SK-N-SH (cell line): Measurements from ENCODE around the gene BACE1-AS. TPM values are rescaled to one million over a fixed set of nuclear protein-coding genes. Genes with fewer than 3 reads are reported as not detected.

ENCODE experiments used
- CTCF ChIA-PET: fragments of 300-600, 350-600 bp; formaldehyde crosslinking; extraction: SDS; loops from one replicate; lab custom pipeline; 2021; lab: Yijun Ruan, JAX
- POLR2A ChIA-PET: fragments of 350-600 bp; sonication (Branson Sonifier 250); formaldehyde crosslinking; extraction: SDS; loops from one replicate; lab custom pipeline; 2020; ENCODE audit warnings: antibody characterized with exemption, inconsistent platforms; lab: Yijun Ruan, JAX
- DNase-seq: peaks from one replicate; pipeline ENCODE4 v3.0.0; 2012
- H2AFZ ChIP-seq: fragments of 200-600 bp; sonication (generic); 2 replicates; pipeline ENCODE4 v1.8.1; 2016; ENCODE audit warnings: antibody characterized with exemption, mild to moderate bottlenecking, low read depth
- H3F3A ChIP-seq: fragments of 200-600 bp; sonication (generic); replicated peaks from 2 replicates; pipeline ENCODE3; 2016; ENCODE audit warnings: antibody characterized with exemption, mild to moderate bottlenecking; ENCODE audit not compliant: insufficient read depth
- H3K27ac ChIP-seq, 2 experiments: fragments of 200-500 bp in 1 of 2; fragments of 200-600 bp in 1 of 2; sonication (Bioruptor generic) in 1 of 2; sonication (generic), shearing (Covaris generic) in 1 of 2; 2 replicates each; pipeline versions ENCODE4 v1.5.1 to v1.6.1; 2014 to 2016; ENCODE audit warnings: low read depth in 2 of 2, inconsistent platforms in 1 of 2, low read length in 1 of 2, mild to moderate bottlenecking in 1 of 2, mixed read lengths in 1 of 2
- H3K27me3 ChIP-seq: fragments of 200-600 bp; sonication (generic), shearing (Covaris generic); 2 replicates; pipeline ENCODE4 v1.6.1; 2016; ENCODE audit warnings: mixed run types; ENCODE audit not compliant: insufficient read depth
- H3K36me3 ChIP-seq, 2 experiments: fragments of 200-500 bp in 1 of 2; fragments of 200-600 bp in 1 of 2; sonication (Bioruptor generic) in 1 of 2; sonication (generic) in 1 of 2; replicated peaks in 1 of 2; 2 replicates each; pipeline versions ENCODE3 to v1.5.1; 2014 to 2016; ENCODE audit warnings: low read length in 1 of 2, mild to moderate bottlenecking in 1 of 2; ENCODE audit not compliant: insufficient read depth in 2 of 2, control insufficient read depth in 1 of 2
- H3K4me1 ChIP-seq, 2 experiments: fragments of 200-500 bp in 1 of 2; fragments of 200-600 bp in 1 of 2; sonication (Bioruptor generic) in 1 of 2; sonication (generic), shearing (Covaris generic) in 1 of 2; 2 replicates each; pipeline versions ENCODE4 v1.5.1 to v1.6.1; 2014 to 2016; ENCODE audit warnings: low read depth in 1 of 2, low read length in 1 of 2, mixed run types in 1 of 2; ENCODE audit not compliant: insufficient read depth in 2 of 2, control insufficient read depth in 1 of 2
- H3K4me2 ChIP-seq: fragments of 200-600 bp; sonication (generic), shearing (Covaris generic); 2 replicates; pipeline ENCODE4 v1.6.1; 2017; ENCODE audit warnings: mixed run types
- H3K4me3 ChIP-seq, 2 experiments: fragments of 200-500 bp in 1 of 2; fragments of 200-600 bp in 1 of 2; sonication (Bioruptor generic) in 1 of 2; sonication (generic), shearing (Covaris generic) in 1 of 2; 2 replicates each; pipeline versions ENCODE4 v1.5.1 to v1.8.1; 2014 to 2016; ENCODE audit warnings: low read depth in 2 of 2, inconsistent platforms in 1 of 2, low read length in 1 of 2, mild to moderate bottlenecking in 1 of 2, mixed read lengths in 1 of 2, moderate library complexity in 1 of 2
- H3K79me2 ChIP-seq: fragments of 200-600 bp; sonication (generic); 2 replicates; pipeline ENCODE4 v1.8.1; 2017; ENCODE audit warnings: mild to moderate bottlenecking; ENCODE audit not compliant: insufficient read depth
- H3K9ac ChIP-seq: fragments of 200-600 bp; sonication (generic); 2 replicates; pipeline ENCODE4 v1.6.1; 2017; ENCODE audit warnings: mixed run types
- H3K9me2 ChIP-seq: fragments of 200-600 bp; sonication (generic); 2 replicates; pipeline ENCODE4 v1.6.1; 2017; ENCODE audit warnings: mixed run types
- H3K9me3 ChIP-seq: fragments of 200-600 bp; sonication (generic); 2 replicates; pipeline ENCODE4 v1.6.1; 2017; ENCODE audit warnings: mixed run types, mild to moderate bottlenecking, moderate library complexity
- H4K20me1 ChIP-seq: fragments of 200-600 bp; sonication (generic); 2 replicates; pipeline ENCODE4 v1.6.1; 2017; ENCODE audit warnings: mild to moderate bottlenecking, mixed run types; ENCODE audit not compliant: insufficient read depth
- CHD2 ChIP-seq: fragments of 150-350 bp; IDR thresholded peaks from 2 replicates; pipeline ENCODE4 v1.6.1; 2018; ENCODE audit warnings: low read length; ENCODE audit not compliant: partially characterized antibody
- ELF1 ChIP-seq: IDR thresholded peaks from 2 replicates; pipeline ENCODE4 v1.4.0; 2012
- EZH2phosphoT487 ChIP-seq: fragments of 200-600 bp; sonication (generic); IDR thresholded peaks from 2 replicates; pipeline ENCODE4 v1.6.1; 2017; ENCODE audit warnings: low read depth, mixed run types, mild to moderate bottlenecking, antibody characterized with exemption, moderate library complexity, borderline replicate concordance
- FOSL2 ChIP-seq: IDR thresholded peaks from 2 replicates; pipeline ENCODE4 v1.4.0; 2012; ENCODE audit warnings: low read depth, mild to moderate bottlenecking, moderate library complexity, borderline replicate concordance
- FOXJ3 ChIP-seq: sonication (generic); formaldehyde crosslinking; IDR thresholded peaks from 2 replicates; pipeline ENCODE4 v1.5.1; 2020; ENCODE audit warnings: mild to moderate bottlenecking, missing genetic modification reagents
- FOXM1 ChIP-seq: IDR thresholded peaks from 2 replicates; pipeline ENCODE4 v1.4.0; 2012; ENCODE audit warnings: low read depth, mild to moderate bottlenecking
- GABPA ChIP-seq: IDR thresholded peaks from 2 replicates; pipeline ENCODE4 v1.4.0; 2012; ENCODE audit warnings: low read depth, mild to moderate bottlenecking
- JUND ChIP-seq: IDR thresholded peaks from 2 replicates; pipeline ENCODE4 v1.4.0; 2012
- MEF2A ChIP-seq: IDR thresholded peaks from 2 replicates; pipeline ENCODE4 v1.4.0; 2012; ENCODE audit warnings: low read depth, borderline replicate concordance
- MXI1 ChIP-seq: IDR thresholded peaks from 2 replicates; pipeline ENCODE4 v1.6.1; 2012; ENCODE audit warnings: mild to moderate bottlenecking, low read depth, low read length, improper control_type of control experiment
- NFIC ChIP-seq: IDR thresholded peaks from 2 replicates; pipeline ENCODE4 v1.4.0; 2012; ENCODE audit warnings: borderline replicate concordance
- NRF1 ChIP-seq: IDR thresholded peaks from 2 replicates; pipeline ENCODE4 v1.6.1; 2012; ENCODE audit warnings: low read depth, mild to moderate bottlenecking, low read length
- POLR2AphosphoS5 ChIP-seq: IDR thresholded peaks from 2 replicates; pipeline ENCODE4 v1.6.1; 2012; ENCODE audit warnings: low read depth, low read length
- RAD21 ChIP-seq: IDR thresholded peaks from 2 replicates; pipeline ENCODE4 v1.6.1; 2012; ENCODE audit warnings: mild to moderate bottlenecking, low read length
- RCOR1 ChIP-seq: fragments of 150-350 bp; IDR thresholded peaks from 2 replicates; pipeline ENCODE4 v1.6.1; 2017; ENCODE audit warnings: antibody characterized with exemption, low read length
- RFX5 ChIP-seq: IDR thresholded peaks from 2 replicates; pipeline ENCODE4 v1.6.1; 2012; ENCODE audit warnings: mild to moderate bottlenecking, improper control_type of control experiment, low read length
- RXRA ChIP-seq: IDR thresholded peaks from 2 replicates; pipeline ENCODE4 v1.4.0; 2012; ENCODE audit warnings: low read depth, mild to moderate bottlenecking, borderline replicate concordance
- SIN3A ChIP-seq: IDR thresholded peaks from 2 replicates; pipeline ENCODE4 v1.6.1; 2012; ENCODE audit warnings: low read depth, mild to moderate bottlenecking, low read length, moderate library complexity, borderline replicate concordance
- TAF1 ChIP-seq: IDR thresholded peaks from 2 replicates; pipeline ENCODE4 v1.6.1; 2012; ENCODE audit warnings: low read depth, mild to moderate bottlenecking, low read length, moderate library complexity, borderline replicate concordance
- TCF12 ChIP-seq: IDR thresholded peaks from 2 replicates; pipeline ENCODE4 v1.4.0; 2012
- TEAD4 ChIP-seq: IDR thresholded peaks from 2 replicates; pipeline ENCODE4 v1.4.0; 2012; ENCODE audit warnings: mild to moderate bottlenecking, borderline replicate concordance; ENCODE audit not compliant: insufficient read depth
- YY1 ChIP-seq: IDR thresholded peaks from 2 replicates; pipeline ENCODE4 v1.4.0; 2012; ENCODE audit warnings: low read depth, mild to moderate bottlenecking
- WGBS: methylation state at CpG from one replicate; pipeline ENCODE4 v1.1.6; 2017; ENCODE audit warnings: low lambda C conversion rate; 5-methylcytosine and 5-hydroxymethylcytosine counted together
- polyA plus RNA-seq, 3 experiments: library from polyadenylated mRNA; depleted of rRNA; stranded (reverse); fragments of >200 nt; gene quantifications; 2 replicates each; pipeline ENCODE4 v1.2.3, GENCODE V29; 2012
- TF ChIP-seq, protein P1 (sequence below): fragments of 150-350 bp; IDR thresholded peaks from 2 replicates; pipeline ENCODE4 v1.6.1; 2017; ENCODE audit warnings: antibody characterized with exemption, low read length, low read depth, borderline replicate concordance
- TF ChIP-seq, protein P2 (sequence below): IDR thresholded peaks from 2 replicates; pipeline ENCODE4 v1.4.0; 2012; ENCODE audit warnings: low read depth, borderline replicate concordance
- TF ChIP-seq, protein P3 (sequence below): fragments of 150-350 bp; IDR thresholded peaks from 2 replicates; pipeline ENCODE4 v1.6.1; 2016; ENCODE audit warnings: mild to moderate bottlenecking, low read depth, low read length
- TF ChIP-seq, protein P4 (sequence below): fragments of 200-600 bp; sonication (generic); IDR thresholded peaks from 2 replicates; pipeline ENCODE4 v1.6.1; 2017; ENCODE audit warnings: antibody characterized with exemption, mild to moderate bottlenecking, moderate library complexity
- TF ChIP-seq, protein P5 (sequence below): IDR thresholded peaks from 2 replicates; pipeline ENCODE4 v1.4.0; 2012; ENCODE audit warnings: low read depth, borderline replicate concordance

Gene BACE1-AS
- polyA plus RNA-seq, 1 of the 3 experiments (the other 2 are of a cell fraction) = 5.7 TPM

DNA sequence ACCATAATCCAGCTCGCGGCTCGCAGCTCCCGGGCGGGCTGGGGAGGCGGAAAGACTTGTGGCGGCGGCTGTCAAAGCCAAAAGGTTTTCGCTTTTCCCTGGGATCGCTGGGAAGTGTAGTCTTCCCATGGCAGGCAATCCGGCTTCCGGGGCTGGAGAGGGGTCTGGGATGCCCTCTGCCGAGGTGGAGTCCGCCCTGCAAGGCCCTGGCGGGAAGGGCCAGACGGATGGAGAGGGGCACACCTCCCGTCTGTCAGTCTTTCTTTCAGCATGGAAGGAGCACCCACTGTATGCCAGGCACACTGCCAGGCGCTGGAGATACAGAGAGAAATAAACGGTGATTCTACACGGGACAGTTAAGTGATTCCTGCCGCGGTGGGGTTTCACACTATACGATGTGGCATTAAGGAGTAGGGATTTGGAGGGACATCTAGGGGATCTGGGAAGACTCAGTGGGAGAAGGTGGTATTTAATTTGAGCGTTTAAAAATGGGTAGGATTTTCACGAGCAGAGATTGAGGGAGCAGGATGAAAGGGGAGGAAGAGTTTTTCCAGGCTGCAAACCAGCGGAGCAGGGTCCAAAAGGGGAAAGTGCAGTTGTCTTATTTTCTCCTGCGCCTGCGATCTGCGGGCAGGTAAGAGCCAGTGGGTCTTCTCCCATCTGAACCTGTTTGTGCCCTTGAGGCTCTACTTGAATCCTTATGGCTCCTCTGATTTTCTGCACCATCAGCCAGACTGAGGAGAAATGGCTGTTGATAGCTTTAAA, 25.2 kb downstream of the BACE1-AS start, which contains the start of gene BACE1:
Gene BACE1 (minus strand): TSS at position 60 of the 765 bp plus-strand sequence. CDS start 461 bp downstream, outside the sequence.
- Histone ChIP-seq H3K9me2 (no peaks in the 10 kb centered on the region), H3K27ac (peak within 1 kb of the TSS in 1 of 2 experiments; percentile 25; a peak in 2 of 4 replicates), H3K4me1 (peaks cover 0 to 19% of the 10 kb centered on the region in 2 experiments; a peak in 3 of 4 replicates), H3K9ac (peak within 1 kb of the TSS; percentile 69), H2AFZ (peak within 1 kb of the TSS; percentile 93), H3K79me2 (peaks cover 37% of the 10 kb centered on the region), H3K27me3 (no peaks in the 10 kb centered on the region), H4K20me1 (no peaks in the 10 kb centered on the region), H3K9me3 (no peaks in the 10 kb centered on the region), H3F3A (peaks cover 7% of the 10 kb centered on the region), H3K4me3 (peak within 1 kb of the TSS; percentile 66 to 81), H3K4me2 (peak within 1 kb of the TSS; percentile 99), H3K36me3 (no peaks in the 10 kb centered on the region)
- WGBS = 2% methylated on average over 16 of the region's 29 CpGs
- CTCF ChIA-PET = interaction anchor here (0.6 to 1.9 kb wide), 4 partner anchors 8 to 90 kb away, joined by 3 to 8 read pairs (median 4); partner anchors contain the start of genes PCSK7 and RNF214
- DNase-seq = peak; percentile 96
- POLR2A ChIA-PET = interaction anchor here (1.6 kb wide), 1 partner anchor 11 kb away, joined by 8 read pairs; the partner anchor contains the start of gene CEP164
- TF ChIP-seq, protein P1, sequence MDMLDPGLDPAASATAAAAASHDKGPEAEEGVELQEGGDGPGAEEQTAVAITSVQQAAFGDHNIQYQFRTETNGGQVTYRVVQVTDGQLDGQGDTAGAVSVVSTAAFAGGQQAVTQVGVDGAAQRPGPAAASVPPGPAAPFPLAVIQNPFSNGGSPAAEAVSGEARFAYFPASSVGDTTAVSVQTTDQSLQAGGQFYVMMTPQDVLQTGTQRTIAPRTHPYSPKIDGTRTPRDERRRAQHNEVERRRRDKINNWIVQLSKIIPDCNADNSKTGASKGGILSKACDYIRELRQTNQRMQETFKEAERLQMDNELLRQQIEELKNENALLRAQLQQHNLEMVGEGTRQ = no peak
- TF ChIP-seq SIN3A (peak; percentile 92; the same call in 1 of the 2 replicates), YY1 (peak; percentile 63; the same call in 1 of the 2 replicates), RFX5 (no peak), CHD2 (peak; percentile 72), TAF1 (peak; percentile 72), MXI1 (peak; percentile 90), POLR2AphosphoS5 (no peak), RCOR1 (no peak), RAD21 (peak; percentile 58), EZH2phosphoT487 (no peak), GABPA (peak; percentile 83), NFIC (no peak), MEF2A (no peak), FOXM1 (no peak), FOXJ3 (no peak), JUND (no peak), TEAD4 (no peak), FOSL2 (no peak), NRF1 (no peak), TCF12 (no peak), ELF1 (peak; percentile 93), RXRA (no peak)
- TF ChIP-seq, protein P2, sequence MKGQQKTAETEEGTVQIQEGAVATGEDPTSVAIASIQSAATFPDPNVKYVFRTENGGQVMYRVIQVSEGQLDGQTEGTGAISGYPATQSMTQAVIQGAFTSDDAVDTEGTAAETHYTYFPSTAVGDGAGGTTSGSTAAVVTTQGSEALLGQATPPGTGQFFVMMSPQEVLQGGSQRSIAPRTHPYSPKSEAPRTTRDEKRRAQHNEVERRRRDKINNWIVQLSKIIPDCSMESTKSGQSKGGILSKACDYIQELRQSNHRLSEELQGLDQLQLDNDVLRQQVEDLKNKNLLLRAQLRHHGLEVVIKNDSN = no peak
- TF ChIP-seq, protein P3, sequence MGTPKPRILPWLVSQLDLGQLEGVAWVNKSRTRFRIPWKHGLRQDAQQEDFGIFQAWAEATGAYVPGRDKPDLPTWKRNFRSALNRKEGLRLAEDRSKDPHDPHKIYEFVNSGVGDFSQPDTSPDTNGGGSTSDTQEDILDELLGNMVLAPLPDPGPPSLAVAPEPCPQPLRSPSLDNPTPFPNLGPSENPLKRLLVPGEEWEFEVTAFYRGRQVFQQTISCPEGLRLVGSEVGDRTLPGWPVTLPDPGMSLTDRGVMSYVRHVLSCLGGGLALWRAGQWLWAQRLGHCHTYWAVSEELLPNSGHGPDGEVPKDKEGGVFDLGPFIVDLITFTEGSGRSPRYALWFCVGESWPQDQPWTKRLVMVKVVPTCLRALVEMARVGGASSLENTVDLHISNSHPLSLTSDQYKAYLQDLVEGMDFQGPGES = no peak
- TF ChIP-seq, protein P4, sequence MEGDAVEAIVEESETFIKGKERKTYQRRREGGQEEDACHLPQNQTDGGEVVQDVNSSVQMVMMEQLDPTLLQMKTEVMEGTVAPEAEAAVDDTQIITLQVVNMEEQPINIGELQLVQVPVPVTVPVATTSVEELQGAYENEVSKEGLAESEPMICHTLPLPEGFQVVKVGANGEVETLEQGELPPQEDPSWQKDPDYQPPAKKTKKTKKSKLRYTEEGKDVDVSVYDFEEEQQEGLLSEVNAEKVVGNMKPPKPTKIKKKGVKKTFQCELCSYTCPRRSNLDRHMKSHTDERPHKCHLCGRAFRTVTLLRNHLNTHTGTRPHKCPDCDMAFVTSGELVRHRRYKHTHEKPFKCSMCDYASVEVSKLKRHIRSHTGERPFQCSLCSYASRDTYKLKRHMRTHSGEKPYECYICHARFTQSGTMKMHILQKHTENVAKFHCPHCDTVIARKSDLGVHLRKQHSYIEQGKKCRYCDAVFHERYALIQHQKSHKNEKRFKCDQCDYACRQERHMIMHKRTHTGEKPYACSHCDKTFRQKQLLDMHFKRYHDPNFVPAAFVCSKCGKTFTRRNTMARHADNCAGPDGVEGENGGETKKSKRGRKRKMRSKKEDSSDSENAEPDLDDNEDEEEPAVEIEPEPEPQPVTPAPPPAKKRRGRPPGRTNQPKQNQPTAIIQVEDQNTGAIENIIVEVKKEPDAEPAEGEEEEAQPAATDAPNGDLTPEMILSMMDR = peak; percentile 54
- TF ChIP-seq, protein P5, sequence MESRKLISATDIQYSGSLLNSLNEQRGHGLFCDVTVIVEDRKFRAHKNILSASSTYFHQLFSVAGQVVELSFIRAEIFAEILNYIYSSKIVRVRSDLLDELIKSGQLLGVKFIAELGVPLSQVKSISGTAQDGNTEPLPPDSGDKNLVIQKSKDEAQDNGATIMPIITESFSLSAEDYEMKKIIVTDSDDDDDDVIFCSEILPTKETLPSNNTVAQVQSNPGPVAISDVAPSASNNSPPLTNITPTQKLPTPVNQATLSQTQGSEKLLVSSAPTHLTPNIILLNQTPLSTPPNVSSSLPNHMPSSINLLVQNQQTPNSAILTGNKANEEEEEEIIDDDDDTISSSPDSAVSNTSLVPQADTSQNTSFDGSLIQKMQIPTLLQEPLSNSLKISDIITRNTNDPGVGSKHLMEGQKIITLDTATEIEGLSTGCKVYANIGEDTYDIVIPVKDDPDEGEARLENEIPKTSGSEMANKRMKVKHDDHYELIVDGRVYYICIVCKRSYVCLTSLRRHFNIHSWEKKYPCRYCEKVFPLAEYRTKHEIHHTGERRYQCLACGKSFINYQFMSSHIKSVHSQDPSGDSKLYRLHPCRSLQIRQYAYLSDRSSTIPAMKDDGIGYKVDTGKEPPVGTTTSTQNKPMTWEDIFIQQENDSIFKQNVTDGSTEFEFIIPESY = no peak
